Skeletal muscle tissue (tissue), 4 donors: Measurements from ENCODE around the gene LRGUK. TPM values are rescaled to one million over a fixed set of nuclear protein-coding genes. Genes with fewer than 3 reads are reported as not detected.

Experiments used
- H3K27ac ChIP-seq: one replicate; pipeline ENCODE4 v1.7.0; 2013; ENCODE audit warnings: mild to moderate bottlenecking, low read depth, low read length, inconsistent platforms
- H3K27me3 ChIP-seq, 3 donors: one replicate each; pipeline ENCODE4 v1.7.0; 2013; ENCODE audit warnings: low read length in 3 of 3; ENCODE audit not compliant: control insufficient read depth in 3 of 3, insufficient read depth in 3 of 3
- H3K36me3 ChIP-seq, 3 donors: one replicate each; pipeline ENCODE4 v1.7.0; 2013; ENCODE audit warnings: low read length in 3 of 3; ENCODE audit not compliant: control insufficient read depth in 3 of 3, insufficient read depth in 3 of 3
- H3K4me1 ChIP-seq, 3 donors: one replicate each; pipeline ENCODE4 v1.7.0; 2013; ENCODE audit warnings: low read length in 3 of 3, mild to moderate bottlenecking in 3 of 3; ENCODE audit not compliant: control insufficient read depth in 3 of 3, insufficient read depth in 3 of 3
- H3K4me3 ChIP-seq, 3 donors: one replicate each; pipeline ENCODE4 v1.7.0; 2013; ENCODE audit warnings: low read length in 3 of 3
- H3K9ac ChIP-seq, 3 donors: one replicate each; pipeline ENCODE4 v1.7.0; 2013; ENCODE audit warnings: low read length in 3 of 3, mild to moderate bottlenecking in 3 of 3, moderate library complexity in 2 of 3, low read depth in 1 of 3
- H3K9me3 ChIP-seq, 3 donors: one replicate each; pipeline ENCODE4 v1.7.0; 2013; ENCODE audit warnings: low read length in 3 of 3; ENCODE audit not compliant: control insufficient read depth in 3 of 3
- total RNA-seq: library from RNA; depleted of rRNA; stranded (reverse); fragments of >200 nt; gene quantifications from one replicate; pipeline ENCODE4 v1.2.3, GENCODE V29; 2014
- donor health status: Osteomylitis.

LRGUK gene
- total RNA-seq, 1 donor from 2014 or later, result 1.6 TPM

- Histone ChIP-seq H3K9me3 (peaks cover 0 to 5% (median 3%) of the 10 kb centered on the region in 3 donors), H3K4me3 (no peak overlapping the region), H3K36me3 (no peaks in the 10 kb centered on the region), H3K4me1 (no peaks in the 10 kb centered on the region), H3K27me3 (no peaks in the 10 kb centered on the region), H3K9ac (no peak overlapping the region), H3K27ac (no peak overlapping the region)
Observed at GRCh38 chr7:134088199-134088598, 38.9 kb upstream of the LRGUK start.

- no peaks in the 10 kb centered on the region for H3K36me3 ChIP-seq
- H3K27ac ChIP-seq, result no peak overlapping the region
- H3K9ac ChIP-seq, result no peak overlapping the region
- no peak overlapping the region for H3K4me3 ChIP-seq
- H3K4me1 ChIP-seq, result no peaks in the 10 kb centered on the region
- H3K27me3 ChIP-seq, result no peaks in the 10 kb centered on the region
- peaks cover 0 to 5% (median 3%) of the 10 kb centered on the region in 3 donors for H3K9me3 ChIP-seq
Observed at GRCh38 chr7:134089446-134089845, 37.7 kb upstream of the LRGUK start.

- Histone ChIP-seq H3K27me3 (no peaks in the 10 kb centered on the region), H3K36me3 (no peaks in the 10 kb centered on the region), H3K4me1 (no peaks in the 10 kb centered on the region), H3K27ac (no peak overlapping the region), H3K9me3 (no peaks in the 10 kb centered on the region), H3K9ac (no peak overlapping the region), H3K4me3 (no peak overlapping the region)
Observed at GRCh38 chr7:134098072-134098471, 29.1 kb upstream of the LRGUK start.

GRCh38 chr7:134101716-134102115, 25.4 kb upstream of the LRGUK start:
- Histone ChIP-seq H3K27me3 (no peaks in the 10 kb centered on the region), H3K4me1 (no peaks in the 10 kb centered on the region), H3K36me3 (no peaks in the 10 kb centered on the region)

GRCh38 chr7:134104166-134104565, 23.0 kb upstream of the LRGUK start:
- no peak overlapping the region for H3K27ac ChIP-seq
- no peaks in the 10 kb centered on the region for H3K9me3 ChIP-seq

More at GRCh38 chr7:134101716-134102115, 25.4 kb upstream of the LRGUK start:
- Histone ChIP-seq H3K9me3 (no peaks in the 10 kb centered on the region), H3K4me3 (no peak overlapping the region), H3K27ac (no peak overlapping the region), H3K9ac (no peak overlapping the region)

GRCh38 chr7:134105841-134106240, 21.3 kb upstream of the LRGUK start:
- H3K36me3 ChIP-seq, result no peaks in the 10 kb centered on the region
- H3K4me3 ChIP-seq, result no peak overlapping the region
- H3K27me3 ChIP-seq, result no peaks in the 10 kb centered on the region
- H3K27ac ChIP-seq, result no peak overlapping the region
- H3K4me1 ChIP-seq, result no peaks in the 10 kb centered on the region
- H3K9ac ChIP-seq, result no peak overlapping the region
- H3K9me3 ChIP-seq, result no peaks in the 10 kb centered on the region

More at GRCh38 chr7:134104166-134104565, 23.0 kb upstream of the LRGUK start:
- H3K4me3 ChIP-seq, result no peak overlapping the region
- H3K27me3 ChIP-seq, result no peaks in the 10 kb centered on the region
- no peaks in the 10 kb centered on the region for H3K4me1 ChIP-seq
- H3K9ac ChIP-seq, result no peak overlapping the region
- no peaks in the 10 kb centered on the region for H3K36me3 ChIP-seq

- H3K9ac ChIP-seq, result no peak overlapping the region
- H3K27me3 ChIP-seq, result no peaks in the 10 kb centered on the region
- no peaks in the 10 kb centered on the region for H3K4me1 ChIP-seq
- no peak overlapping the region for H3K27ac ChIP-seq
- H3K9me3 ChIP-seq, result no peaks in the 10 kb centered on the region
- no peaks in the 10 kb centered on the region for H3K36me3 ChIP-seq
- no peak overlapping the region for H3K4me3 ChIP-seq
Observed at GRCh38 chr7:134108802-134109201, 18.3 kb upstream of the LRGUK start.

- Histone ChIP-seq H3K9ac (no peak overlapping the region), H3K27ac (no peak overlapping the region), H3K9me3 (no peaks in the 10 kb centered on the region), H3K4me1 (no peaks in the 10 kb centered on the region), H3K27me3 (no peaks in the 10 kb centered on the region), H3K4me3 (no peak overlapping the region), H3K36me3 (no peaks in the 10 kb centered on the region)
Observed at GRCh38 chr7:134113655-134114054, 13.5 kb upstream of the LRGUK start.

- H3K27ac ChIP-seq, result no peak overlapping the region
- no peaks in the 10 kb centered on the region for H3K4me1 ChIP-seq
- H3K27me3 ChIP-seq, result no peaks in the 10 kb centered on the region
- H3K4me3 ChIP-seq, result no peak overlapping the region
- H3K9ac ChIP-seq, result no peak overlapping the region
- H3K9me3 ChIP-seq, result no peaks in the 10 kb centered on the region
- H3K36me3 ChIP-seq, result no peaks in the 10 kb centered on the region
Observed at GRCh38 chr7:134114992-134115391, 12.1 kb upstream of the LRGUK start.

GRCh38 chr7:134120405-134120804, 6.7 kb upstream of the LRGUK start:
- H3K9me3 ChIP-seq, result no peaks in the 10 kb centered on the region
- no peaks in the 10 kb centered on the region for H3K36me3 ChIP-seq
- no peak overlapping the region for H3K4me3 ChIP-seq
- no peak overlapping the region for H3K9ac ChIP-seq
- no peak overlapping the region for H3K27ac ChIP-seq
- H3K27me3 ChIP-seq, result no peaks in the 10 kb centered on the region
- H3K4me1 ChIP-seq, result no peaks in the 10 kb centered on the region
